Glutamatergic neuron (in vitro differentiated cells): ENCODE results near the gene DEFB114. TPM values are rescaled to one million over a fixed set of nuclear protein-coding genes. Genes with fewer than 3 reads are reported as not detected.

ENCODE experiments used
- DNase-seq: peaks from one replicate; pipeline ENCODE4 v3.0.0; 2022
- H3K27ac Mint-ChIP-seq: one replicate; pipeline ENCODE4 v1.8.0; 2020; ENCODE audit warnings: mild to moderate bottlenecking, mixed read lengths, inconsistent platforms; ENCODE audit not compliant: unreplicated experiment
- H3K27me3 Mint-ChIP-seq: one replicate; pipeline ENCODE4 v1.8.0; 2020; ENCODE audit warnings: mild to moderate bottlenecking, moderate library complexity, mixed read lengths, inconsistent platforms; ENCODE audit not compliant: unreplicated experiment
- H3K36me3 Mint-ChIP-seq: one replicate; pipeline ENCODE4 v1.8.0; 2020; ENCODE audit warnings: mild to moderate bottlenecking, mixed read lengths, inconsistent platforms; ENCODE audit not compliant: unreplicated experiment
- H3K4me1 Mint-ChIP-seq: one replicate; pipeline ENCODE4 v1.8.0; 2020; ENCODE audit warnings: mild to moderate bottlenecking, low read depth, mixed read lengths, inconsistent platforms; ENCODE audit not compliant: unreplicated experiment
- H3K4me3 Mint-ChIP-seq: one replicate; pipeline ENCODE4 v1.8.0; 2020; ENCODE audit warnings: mild to moderate bottlenecking, mixed read lengths, inconsistent platforms; ENCODE audit not compliant: unreplicated experiment
- H3K9me3 Mint-ChIP-seq: one replicate; pipeline ENCODE4 v1.8.0; 2020; ENCODE audit warnings: mild to moderate bottlenecking, moderate library complexity, mixed read lengths, inconsistent platforms; ENCODE audit not compliant: unreplicated experiment
- long read RNA-seq: library from polyadenylated mRNA; unstranded; transcript quantifications from one replicate; pipeline ENCODE4 v2.0.0, GENCODE V29; 2020; ENCODE audit not compliant: unreplicated experiment
- total RNA-seq: library from RNA; stranded (reverse); fragmentation: NEBNext Ultra II Directional; extraction: Animal tissue kit (Norgen Biotek cat#: 25700); gene quantifications from one replicate; pipeline ENCODE4 v1.2.1, GENCODE V29; 2021; ENCODE audit not compliant: unreplicated experiment
- TF ChIP-seq, protein P1 (sequence below): fragments of 200-600 bp; sonication (generic); IDR thresholded peaks from one replicate; pipeline ENCODE4 v1.5.0; 2021; ENCODE audit not compliant: partially characterized antibody, unreplicated experiment

Gene DEFB114, protein sequence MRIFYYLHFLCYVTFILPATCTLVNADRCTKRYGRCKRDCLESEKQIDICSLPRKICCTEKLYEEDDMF
- total RNA-seq, result not detected
- long read RNA-seq, result 0 reads

DNA sequence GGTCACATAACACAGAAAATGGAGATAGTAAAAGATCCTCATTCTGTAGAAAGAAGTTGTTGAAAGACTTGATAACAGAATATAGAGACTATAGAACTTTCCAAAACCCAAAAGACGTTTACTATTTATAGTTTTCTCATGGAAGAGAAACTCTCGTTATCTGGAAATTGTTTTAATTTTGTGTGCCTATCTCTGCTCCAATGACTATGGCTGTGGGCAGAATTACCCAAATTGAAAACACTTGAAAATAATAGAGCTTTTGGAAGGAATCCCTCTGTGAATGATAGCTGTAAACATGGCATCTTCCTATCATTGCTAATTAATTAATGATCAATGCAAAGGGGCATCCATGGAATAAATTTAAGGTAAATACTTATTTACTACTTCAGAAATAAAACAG lies at the start of gene DEFB114:
TSS of gene DEFB114 (minus strand) at position 101 of the 400 bp plus-strand sequence. CDS start at position 42, 59 bp downstream.
- no peaks in the 10 kb centered on the region for H3K36me3 Mint-ChIP-seq
- TF ChIP-seq, protein P1, sequence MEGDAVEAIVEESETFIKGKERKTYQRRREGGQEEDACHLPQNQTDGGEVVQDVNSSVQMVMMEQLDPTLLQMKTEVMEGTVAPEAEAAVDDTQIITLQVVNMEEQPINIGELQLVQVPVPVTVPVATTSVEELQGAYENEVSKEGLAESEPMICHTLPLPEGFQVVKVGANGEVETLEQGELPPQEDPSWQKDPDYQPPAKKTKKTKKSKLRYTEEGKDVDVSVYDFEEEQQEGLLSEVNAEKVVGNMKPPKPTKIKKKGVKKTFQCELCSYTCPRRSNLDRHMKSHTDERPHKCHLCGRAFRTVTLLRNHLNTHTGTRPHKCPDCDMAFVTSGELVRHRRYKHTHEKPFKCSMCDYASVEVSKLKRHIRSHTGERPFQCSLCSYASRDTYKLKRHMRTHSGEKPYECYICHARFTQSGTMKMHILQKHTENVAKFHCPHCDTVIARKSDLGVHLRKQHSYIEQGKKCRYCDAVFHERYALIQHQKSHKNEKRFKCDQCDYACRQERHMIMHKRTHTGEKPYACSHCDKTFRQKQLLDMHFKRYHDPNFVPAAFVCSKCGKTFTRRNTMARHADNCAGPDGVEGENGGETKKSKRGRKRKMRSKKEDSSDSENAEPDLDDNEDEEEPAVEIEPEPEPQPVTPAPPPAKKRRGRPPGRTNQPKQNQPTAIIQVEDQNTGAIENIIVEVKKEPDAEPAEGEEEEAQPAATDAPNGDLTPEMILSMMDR, result no peak
- no peak for DNase-seq
- no peaks in the 10 kb centered on the region for H3K9me3 Mint-ChIP-seq
- no peak within 1 kb of the TSS for H3K27ac Mint-ChIP-seq
- H3K27me3 Mint-ChIP-seq, result no peaks in the 10 kb centered on the region
- no peak within 1 kb of the TSS for H3K4me3 Mint-ChIP-seq
- H3K4me1 Mint-ChIP-seq, result no peaks in the 10 kb centered on the region

DNA sequence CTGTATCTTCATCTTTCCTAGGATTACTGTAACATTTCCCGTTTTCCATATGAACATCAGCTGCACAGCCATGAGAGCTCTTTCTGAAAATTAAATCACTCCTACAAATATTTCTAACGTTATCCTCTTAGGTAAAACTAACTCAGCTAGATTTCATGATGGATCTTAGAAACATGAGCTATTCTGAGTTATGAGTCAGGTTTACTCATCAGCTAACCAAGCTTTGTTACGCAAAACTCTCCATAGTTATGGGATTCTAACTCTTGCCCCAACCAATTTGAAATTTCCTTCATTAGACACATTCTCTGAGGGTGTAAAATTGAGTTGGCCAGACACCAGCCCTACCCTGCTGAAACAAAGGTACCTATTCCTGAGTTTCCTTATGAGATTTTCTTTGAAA lies 43.9 kb upstream of the DEFB114 start:
- no peak for DNase-seq
- H3K27ac Mint-ChIP-seq, result no peak overlapping the region
- no peak overlapping the region for H3K4me3 Mint-ChIP-seq
- H3K4me1 Mint-ChIP-seq, result peaks cover 7% of the 10 kb centered on the region
- TF ChIP-seq, protein P1, result no peak
- no peaks in the 10 kb centered on the region for H3K27me3 Mint-ChIP-seq
- H3K36me3 Mint-ChIP-seq, result no peaks in the 10 kb centered on the region
- H3K9me3 Mint-ChIP-seq, result no peaks in the 10 kb centered on the region

DNA sequence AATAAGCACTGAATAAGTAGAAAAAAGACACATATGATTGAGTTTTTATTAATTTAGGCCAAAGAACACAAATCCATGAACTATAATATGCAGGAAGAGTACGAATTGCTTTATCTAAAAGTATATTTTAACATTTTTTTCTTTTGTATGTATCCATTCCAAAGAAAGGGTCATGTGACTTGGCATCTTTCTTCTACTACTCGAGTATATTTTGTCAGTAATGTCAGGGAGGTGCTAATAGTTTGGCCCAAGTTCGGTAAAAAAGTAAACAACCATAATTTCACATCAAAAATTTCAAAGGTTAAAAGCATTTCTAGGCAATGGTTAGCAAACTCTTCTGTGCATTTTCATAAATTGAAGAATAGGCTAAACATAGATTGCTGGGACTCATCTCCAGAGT lies 39.2 kb upstream of the DEFB114 start:
- no peak overlapping the region for H3K4me3 Mint-ChIP-seq
- peaks cover 2% of the 10 kb centered on the region for H3K4me1 Mint-ChIP-seq
- no peak for DNase-seq
- TF ChIP-seq, protein P1, result no peak
- H3K27me3 Mint-ChIP-seq, result no peaks in the 10 kb centered on the region
- no peak overlapping the region for H3K27ac Mint-ChIP-seq
- no peaks in the 10 kb centered on the region for H3K36me3 Mint-ChIP-seq
- H3K9me3 Mint-ChIP-seq, result no peaks in the 10 kb centered on the region

DNA sequence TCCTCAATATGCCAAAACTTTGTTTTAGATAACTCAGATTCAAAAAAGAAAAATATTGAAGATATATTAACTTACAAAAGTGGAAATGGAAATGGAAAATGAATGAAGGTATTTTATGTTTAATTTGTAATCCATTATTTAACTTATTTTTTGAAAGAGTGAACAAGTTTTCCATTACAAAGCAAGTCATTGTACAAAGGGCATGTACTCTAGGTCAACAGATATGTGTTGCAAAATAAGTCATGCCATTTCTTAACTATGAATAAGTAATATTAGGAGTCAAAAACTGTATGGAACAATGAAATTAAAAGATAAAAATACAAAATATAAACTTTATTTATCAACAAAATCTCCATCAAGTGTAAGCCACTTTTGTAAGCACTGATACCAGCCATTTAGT lies 31.3 kb upstream of the DEFB114 start:
- H3K9me3 Mint-ChIP-seq, result no peaks in the 10 kb centered on the region
- H3K27ac Mint-ChIP-seq, result no peak overlapping the region
- no peaks in the 10 kb centered on the region for H3K27me3 Mint-ChIP-seq
- H3K36me3 Mint-ChIP-seq, result no peaks in the 10 kb centered on the region
- H3K4me3 Mint-ChIP-seq, result no peak overlapping the region
- no peak for DNase-seq
- H3K4me1 Mint-ChIP-seq, result no peaks in the 10 kb centered on the region
- TF ChIP-seq, protein P1, result no peak

DNA sequence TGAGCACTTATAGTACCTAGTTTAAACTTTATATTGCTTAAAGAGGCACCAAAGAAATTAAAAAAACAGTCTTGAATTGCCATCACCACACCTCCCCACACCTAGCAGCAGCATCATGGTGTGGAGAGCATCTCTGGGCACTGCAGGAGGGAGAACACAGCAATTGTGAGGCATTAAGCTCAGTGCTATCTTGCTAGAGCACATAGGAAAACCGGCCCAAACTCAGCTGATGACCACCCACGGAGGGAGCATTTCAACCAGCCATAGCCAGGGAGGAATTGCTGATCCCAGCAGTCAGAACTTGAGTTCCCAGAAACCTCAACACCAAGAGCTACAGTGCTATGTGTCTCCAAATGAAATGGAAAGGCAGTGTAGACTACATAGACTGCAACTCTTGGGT lies 24.9 kb upstream of the DEFB114 start:
- Mint-ChIP-seq H3K36me3 (no peaks in the 10 kb centered on the region), H3K27me3 (no peaks in the 10 kb centered on the region), H3K4me3 (no peak overlapping the region), H3K9me3 (no peaks in the 10 kb centered on the region), H3K27ac (no peak overlapping the region), H3K4me1 (no peaks in the 10 kb centered on the region)
- TF ChIP-seq, protein P1, result no peak
- no peak for DNase-seq
